ENCODE data around the gene PSPH.
"Not testable (repeated sequence)": the region's sequence is repeated elsewhere in the genome, so short reads cannot be mapped to it uniquely, and the experiment has no call there.

Gene PSPH

DNA sequence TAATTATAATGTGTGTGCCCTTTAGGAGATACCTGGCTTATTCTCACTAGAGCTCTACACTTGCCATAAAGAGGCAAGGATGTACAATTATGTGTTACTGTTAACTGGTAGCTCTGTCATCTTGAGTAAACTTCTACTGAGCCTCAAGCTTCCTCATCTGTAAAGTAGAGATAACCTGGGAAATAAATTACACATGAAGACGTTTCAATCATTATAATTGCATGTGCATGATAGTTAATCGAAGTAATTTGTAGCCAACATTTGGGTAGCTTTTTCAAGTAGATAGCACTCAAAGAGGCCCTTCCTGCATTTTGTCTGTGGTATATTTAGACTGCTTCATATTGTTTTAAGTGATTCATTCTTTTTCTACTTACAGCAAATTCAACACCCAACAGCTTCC is 2.7 kb upstream of the PSPH start:
- TF ChIP-seq, protein P1, sequence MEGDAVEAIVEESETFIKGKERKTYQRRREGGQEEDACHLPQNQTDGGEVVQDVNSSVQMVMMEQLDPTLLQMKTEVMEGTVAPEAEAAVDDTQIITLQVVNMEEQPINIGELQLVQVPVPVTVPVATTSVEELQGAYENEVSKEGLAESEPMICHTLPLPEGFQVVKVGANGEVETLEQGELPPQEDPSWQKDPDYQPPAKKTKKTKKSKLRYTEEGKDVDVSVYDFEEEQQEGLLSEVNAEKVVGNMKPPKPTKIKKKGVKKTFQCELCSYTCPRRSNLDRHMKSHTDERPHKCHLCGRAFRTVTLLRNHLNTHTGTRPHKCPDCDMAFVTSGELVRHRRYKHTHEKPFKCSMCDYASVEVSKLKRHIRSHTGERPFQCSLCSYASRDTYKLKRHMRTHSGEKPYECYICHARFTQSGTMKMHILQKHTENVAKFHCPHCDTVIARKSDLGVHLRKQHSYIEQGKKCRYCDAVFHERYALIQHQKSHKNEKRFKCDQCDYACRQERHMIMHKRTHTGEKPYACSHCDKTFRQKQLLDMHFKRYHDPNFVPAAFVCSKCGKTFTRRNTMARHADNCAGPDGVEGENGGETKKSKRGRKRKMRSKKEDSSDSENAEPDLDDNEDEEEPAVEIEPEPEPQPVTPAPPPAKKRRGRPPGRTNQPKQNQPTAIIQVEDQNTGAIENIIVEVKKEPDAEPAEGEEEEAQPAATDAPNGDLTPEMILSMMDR (IDR thresholded peaks at IDR 0.05; ENCODE audit: borderline replicate concordance, control extremely low read depth, extremely low read depth, insufficient read depth, missing control alignments): no peak
- no peak for DNase-seq (ENCODE audit: low spot score)
- in situ Hi-C loops (cut with MboI; ENCODE audit: low sequenced_read_pairs, unreplicated experiment): no loop called here

DNA sequence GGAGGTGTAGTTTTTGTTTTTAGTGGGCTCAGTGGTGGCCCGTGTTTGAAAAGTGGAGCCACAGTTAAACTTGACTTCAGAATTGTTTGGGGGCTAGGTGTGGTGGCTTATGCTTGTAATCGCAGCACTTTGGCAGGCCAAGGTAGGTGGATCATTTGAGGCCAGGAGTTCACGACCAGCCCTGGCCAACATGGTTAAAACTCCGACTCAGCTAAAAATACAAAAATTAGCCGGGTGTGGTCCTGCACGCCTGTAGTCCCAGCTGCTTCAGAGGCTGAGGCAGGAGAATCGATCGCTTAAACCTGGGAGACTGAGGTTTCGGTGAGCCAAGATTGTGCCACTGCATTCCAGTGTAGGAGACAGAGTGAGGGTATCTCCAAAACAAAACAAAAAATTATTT is 2.1 kb upstream of the PSPH start:
- no peak for DNase-seq (ENCODE audit: low spot score)
- in situ Hi-C loops (cut with MboI; ENCODE audit: low sequenced_read_pairs, unreplicated experiment): no loop called here

DNA sequence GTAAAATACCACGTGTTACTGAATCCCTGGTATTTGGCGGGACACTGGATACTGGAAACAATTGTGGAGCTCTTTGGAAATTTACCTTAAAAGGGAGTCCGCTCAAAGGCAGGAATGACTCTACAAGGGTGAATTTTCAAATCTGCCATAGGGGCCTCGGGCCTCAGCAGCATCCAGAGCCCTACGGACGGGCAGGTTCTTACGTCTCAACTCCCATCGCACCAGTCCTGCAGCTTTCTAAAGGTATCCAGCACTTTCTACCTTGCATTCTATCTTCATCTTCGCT is 248 bp downstream of the PSPH start:
- TF ChIP-seq, protein P1 (IDR thresholded peaks at IDR 0.05; ENCODE audit: borderline replicate concordance, control extremely low read depth, extremely low read depth, insufficient read depth, missing control alignments): no peak
- in situ Hi-C loops (cut with MboI; ENCODE audit: low sequenced_read_pairs, unreplicated experiment): no loop called here
- DNase-seq (ENCODE audit: low spot score): no peak

More for the DNA sequence above, 2.1 kb upstream of the PSPH start:
- TF ChIP-seq, protein P1 (IDR thresholded peaks at IDR 0.05; ENCODE audit: borderline replicate concordance, control extremely low read depth, extremely low read depth, insufficient read depth, missing control alignments): no peak

DNA sequence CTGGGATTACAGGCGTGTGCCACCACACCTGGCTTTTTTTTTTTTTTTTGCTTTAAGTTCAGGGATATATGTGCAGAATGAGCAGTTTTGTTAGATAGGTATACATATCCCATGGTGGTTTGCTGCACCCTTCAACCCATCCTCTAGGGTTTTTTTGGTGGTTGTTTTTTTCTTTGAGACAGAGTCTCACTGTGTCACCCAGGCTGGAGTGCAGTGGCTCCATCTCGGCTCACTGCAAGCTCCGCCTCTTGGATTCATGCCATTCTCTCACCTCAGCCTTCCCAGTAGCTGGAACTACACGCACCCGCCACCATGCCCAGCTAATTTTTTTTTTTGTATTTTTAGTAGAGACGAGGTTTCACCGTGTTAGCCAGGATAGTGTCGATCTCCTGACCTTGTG is 2.5 kb downstream of the PSPH start:
- in situ Hi-C loops (cut with MboI; ENCODE audit: low sequenced_read_pairs, unreplicated experiment): not testable (repeated sequence)

DNA sequence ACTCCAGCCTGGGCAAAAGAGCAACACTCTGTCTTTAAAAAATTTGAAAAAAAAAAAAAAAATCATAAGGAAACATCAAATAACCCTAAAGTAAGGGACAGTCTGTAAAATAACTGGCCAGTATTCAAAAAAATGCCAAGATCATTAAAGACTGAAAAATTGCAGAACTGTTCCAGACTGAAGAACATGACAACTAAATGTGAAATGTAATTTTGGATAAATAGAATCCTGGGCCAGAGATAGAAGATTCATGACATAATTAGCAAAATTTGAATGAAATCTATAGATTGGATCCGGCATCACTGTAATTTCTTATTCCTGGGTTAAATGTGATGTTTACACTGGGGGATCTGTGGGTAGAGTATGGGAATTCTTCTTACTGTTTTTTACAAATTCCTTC is 3.0 kb downstream of the PSPH start:
- TF ChIP-seq, protein P1 (IDR thresholded peaks at IDR 0.05; ENCODE audit: borderline replicate concordance, control extremely low read depth, extremely low read depth, insufficient read depth, missing control alignments): no peak
- in situ Hi-C loops (cut with MboI; ENCODE audit: low sequenced_read_pairs, unreplicated experiment): no loop called here
- no peak for DNase-seq (ENCODE audit: low spot score)

More for the DNA sequence above, 2.5 kb downstream of the PSPH start:
- DNase-seq (ENCODE audit: low spot score): not testable (repeated sequence)

DNA sequence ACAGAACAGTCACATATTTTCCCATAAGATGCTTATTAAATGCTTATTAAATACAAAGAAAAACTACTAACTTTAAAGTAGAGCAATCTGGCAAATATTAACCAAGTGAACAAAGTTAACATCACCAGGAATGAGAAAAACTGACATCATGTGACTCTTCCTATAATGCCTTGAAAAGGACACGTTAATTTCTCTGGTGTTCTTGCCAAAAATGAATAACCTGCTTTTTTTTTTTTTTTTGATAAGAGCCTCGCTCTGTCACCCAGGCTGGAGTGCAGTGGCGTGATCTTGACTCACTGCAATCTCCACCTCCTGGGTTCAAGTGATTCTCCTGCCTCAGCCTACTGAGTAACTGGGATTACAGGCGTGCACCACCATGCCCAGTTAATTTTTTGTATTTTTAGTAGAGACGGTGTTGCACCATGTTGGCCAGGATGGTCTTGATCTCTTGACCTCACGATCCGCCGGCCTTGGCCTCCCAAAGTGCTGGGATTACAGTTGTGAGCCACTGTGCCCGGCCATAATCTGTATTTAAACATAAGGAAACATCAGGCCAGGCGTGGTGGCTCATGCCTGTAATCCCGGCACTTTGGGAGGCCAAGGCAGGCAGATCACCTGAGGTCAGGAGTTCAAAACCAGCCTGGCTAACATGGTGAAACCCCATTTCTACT is 3.7 kb downstream of the PSPH start:
- DNase-seq (ENCODE audit: low spot score); in situ Hi-C loops (cut with MboI; ENCODE audit: low sequenced_read_pairs, unreplicated experiment): not testable (repeated sequence)

DNA sequence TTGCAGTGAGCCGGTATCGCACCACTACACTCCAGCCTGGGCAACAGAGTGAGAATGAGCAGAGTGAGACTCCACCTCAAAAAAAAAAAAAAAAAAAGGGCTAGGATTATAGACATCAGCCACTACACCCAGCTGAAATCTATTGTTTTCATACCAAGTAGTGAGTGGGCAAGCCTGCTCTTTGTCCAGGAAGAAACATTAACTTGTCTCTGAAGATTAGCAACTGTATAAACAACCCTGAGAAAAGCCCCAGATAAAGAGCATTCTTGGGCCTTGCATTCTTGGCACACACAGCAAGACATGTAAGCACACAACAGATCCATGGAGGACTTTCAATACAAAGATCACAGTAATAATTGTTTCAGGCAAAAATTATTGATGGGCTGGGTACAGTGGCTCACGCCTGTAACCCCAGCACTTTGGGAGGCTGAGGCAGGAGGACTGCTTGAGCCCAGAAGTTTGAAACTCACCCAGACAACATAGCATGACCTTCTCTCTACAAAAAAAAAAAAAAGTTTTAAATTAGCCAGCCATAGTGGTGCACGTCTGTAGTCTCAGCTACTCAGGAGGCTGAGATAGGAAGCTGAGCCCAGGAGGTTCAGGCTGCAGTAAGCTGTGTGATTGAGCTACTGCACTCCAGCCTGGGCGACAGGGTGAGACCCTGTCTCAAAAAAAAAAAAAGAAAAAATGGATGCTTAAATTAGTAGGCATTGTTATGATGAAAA is 4.4 kb downstream of the PSPH start:
- TF ChIP-seq, protein P1 (IDR thresholded peaks at IDR 0.05; ENCODE audit: borderline replicate concordance, control extremely low read depth, extremely low read depth, insufficient read depth, missing control alignments): no peak
- DNase-seq (ENCODE audit: low spot score): no peak
- in situ Hi-C loops (cut with MboI; ENCODE audit: low sequenced_read_pairs, unreplicated experiment): no loop called here

DNA sequence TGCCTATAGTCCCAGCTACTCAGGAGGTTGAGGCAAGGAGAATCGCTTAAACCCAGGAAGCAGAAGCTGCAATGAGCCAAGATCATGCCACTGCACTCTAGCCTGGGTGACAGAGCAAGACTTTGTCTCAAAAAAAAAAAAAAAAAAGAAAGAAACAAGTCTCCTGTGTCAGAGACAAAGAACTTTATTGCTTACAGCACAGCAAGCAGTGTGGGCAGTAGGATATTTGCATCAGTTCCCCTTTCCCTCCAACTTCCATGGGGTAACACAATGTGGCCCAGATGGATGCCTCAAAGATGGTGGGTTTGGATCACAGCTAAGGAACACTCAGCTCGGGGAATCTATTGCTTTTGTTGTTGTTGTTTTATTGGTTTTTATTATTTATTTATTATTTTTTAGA is 5.5 kb downstream of the PSPH start:
- DNase-seq (ENCODE audit: low spot score); in situ Hi-C loops (cut with MboI; ENCODE audit: low sequenced_read_pairs, unreplicated experiment): not testable (repeated sequence)

All from GM13976 (cell line).